Esophagus muscularis mucosa (tissue), 3 donors: ENCODE measurements around the gene NAV2.

Experiments used
- POLR2A ChIP-seq: fragments of 450-650 bp; IDR thresholded peaks from one replicate; pipeline ENCODE4 v1.6.1; 2017; ENCODE audit warnings: antibody characterized with exemption, moderate library complexity, mild to moderate bottlenecking, low read depth
- POLR2AphosphoS5 ChIP-seq, 2 donors: sonication (generic); formaldehyde crosslinking; IDR thresholded peaks; one replicate each; pipeline ENCODE4 v1.6.1; 2017; ENCODE audit warnings: antibody characterized with exemption in 2 of 2
- TF ChIP-seq, protein P1 (sequence below), 3 experiments: fragments of 200-600 bp in 2 of 3; fragments of 450-650 bp in 1 of 3; sonication (generic) in 2 of 3; IDR thresholded peaks; one replicate each; pipeline ENCODE4 v1.5.1; 2017 to 2019; ENCODE audit warnings: antibody characterized with exemption in 3 of 3, mild to moderate bottlenecking in 2 of 3, moderate library complexity in 1 of 3

- TF ChIP-seq, protein P1, sequence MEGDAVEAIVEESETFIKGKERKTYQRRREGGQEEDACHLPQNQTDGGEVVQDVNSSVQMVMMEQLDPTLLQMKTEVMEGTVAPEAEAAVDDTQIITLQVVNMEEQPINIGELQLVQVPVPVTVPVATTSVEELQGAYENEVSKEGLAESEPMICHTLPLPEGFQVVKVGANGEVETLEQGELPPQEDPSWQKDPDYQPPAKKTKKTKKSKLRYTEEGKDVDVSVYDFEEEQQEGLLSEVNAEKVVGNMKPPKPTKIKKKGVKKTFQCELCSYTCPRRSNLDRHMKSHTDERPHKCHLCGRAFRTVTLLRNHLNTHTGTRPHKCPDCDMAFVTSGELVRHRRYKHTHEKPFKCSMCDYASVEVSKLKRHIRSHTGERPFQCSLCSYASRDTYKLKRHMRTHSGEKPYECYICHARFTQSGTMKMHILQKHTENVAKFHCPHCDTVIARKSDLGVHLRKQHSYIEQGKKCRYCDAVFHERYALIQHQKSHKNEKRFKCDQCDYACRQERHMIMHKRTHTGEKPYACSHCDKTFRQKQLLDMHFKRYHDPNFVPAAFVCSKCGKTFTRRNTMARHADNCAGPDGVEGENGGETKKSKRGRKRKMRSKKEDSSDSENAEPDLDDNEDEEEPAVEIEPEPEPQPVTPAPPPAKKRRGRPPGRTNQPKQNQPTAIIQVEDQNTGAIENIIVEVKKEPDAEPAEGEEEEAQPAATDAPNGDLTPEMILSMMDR (IDR thresholded peaks at IDR 0.05), result no peak
- TF ChIP-seq POLR2AphosphoS5 (IDR thresholded peaks at IDR 0.05) (no peak), POLR2A (no peak)
Observed at GRCh38 chr11:19920982-19921381, 208.3 kb downstream of the NAV2 start.
